Spleen (tissue), 7 donors: ENCODE results near the gene SLC35B4.

Experiments
- CTCF ChIP-seq, 11 experiments: fragments of 200-600 bp in 7 of 11; fragments of 450-650 bp in 4 of 11; sonication (generic) in 4 of 11; IDR thresholded peaks in 8 of 11; conservative IDR thresholded peaks in 3 of 11; 1 replicate in 7 of 11; 2 replicates in 4 of 11; pipeline versions ENCODE4 v1.4.0 to v1.8.0; 2016 to 2021; ENCODE audit warnings: antibody characterized with exemption in 11 of 11, inconsistent platforms in 4 of 11, mild to moderate bottlenecking in 1 of 11
- POLR2A ChIP-seq, 3 donors: fragments of 450-650 bp; IDR thresholded peaks; one replicate each; pipeline ENCODE4 v1.5.1; 2017; ENCODE audit warnings: antibody characterized with exemption in 3 of 3, mild to moderate bottlenecking in 1 of 3
- donor health status: DM: no; HTN: no; CAD: no; lungs with moderate emphysema.
- donor health status: DM: no; HTN: no; CAD: no.
- donor health status: DM: no; HTN: no; CAD: no.

- TF ChIP-seq CTCF (IDR thresholded peaks at IDR 0.05 in 8 of 11, conservative IDR thresholded peaks at IDR 0.05 in 3 of 11) (no peak), POLR2A (IDR thresholded peaks at IDR 0.05) (no peak)
Observed at GRCh38 chr7:134320201-134320600, 3.5 kb upstream of the SLC35B4 start.
